Activated naive CD8-positive, alpha-beta T cell treated with anti-CD3 and anti-CD28 coated beads, Interleukin-2, amount 10 ng/mL, durations not matched to agents 7 days and 5 days (primary cell): ENCODE data around the gene BRPF3. TPM values are rescaled to one million over a fixed set of nuclear protein-coding genes. Genes with fewer than 3 reads are reported as not detected.
A peak's percentile ranks its signal among the peaks of the same experiment; 100 is the strongest.

Experiments used
- ATAC-seq: fragments of 150-1000 bp; cut with Tn5 transposase; one replicate; pipeline ENCODE4 v1.10.0; 2021; ENCODE audit warnings: low read depth, moderate library complexity
- POLR2A ChIA-PET: fragments of 350-600 bp; sonication (Branson Sonifier 250); formaldehyde crosslinking; loops from one replicate; lab custom pipeline; 2021; ENCODE audit warnings: antibody characterized with exemption; lab: Charles Lee
- DNase-seq: peaks from one replicate; pipeline ENCODE4 v3.0.0; 2021
- H3K27ac Mint-ChIP-seq: one replicate; pipeline ENCODE4 v1.8.0; 2022; ENCODE audit warnings: mild to moderate bottlenecking, mixed read lengths
- H3K27me3 Mint-ChIP-seq: one replicate; pipeline ENCODE4 v1.8.0; 2022; ENCODE audit warnings: mild to moderate bottlenecking, moderate library complexity, mixed read lengths
- H3K36me3 Mint-ChIP-seq: one replicate; pipeline ENCODE4 v1.8.0; 2021; ENCODE audit warnings: mild to moderate bottlenecking, mixed read lengths
- H3K4me1 Mint-ChIP-seq: one replicate; pipeline ENCODE4 v1.8.0; 2021; ENCODE audit warnings: mixed read lengths
- H3K4me3 Mint-ChIP-seq: one replicate; pipeline ENCODE4 v1.8.0; 2022; ENCODE audit warnings: mild to moderate bottlenecking, moderate library complexity, mixed read lengths
- H3K9me3 Mint-ChIP-seq: one replicate; pipeline ENCODE4 v1.8.0; 2021; ENCODE audit warnings: mixed read lengths
- total RNA-seq, 2 experiments: library from RNA; stranded (reverse); gene quantifications; one replicate each; pipeline ENCODE4 v1.2.3, GENCODE V29; 2021

BRPF3 gene
- total RNA-seq, 2 experiments from 2014 or later, result 23.7 to 25.4 TPM

DNA sequence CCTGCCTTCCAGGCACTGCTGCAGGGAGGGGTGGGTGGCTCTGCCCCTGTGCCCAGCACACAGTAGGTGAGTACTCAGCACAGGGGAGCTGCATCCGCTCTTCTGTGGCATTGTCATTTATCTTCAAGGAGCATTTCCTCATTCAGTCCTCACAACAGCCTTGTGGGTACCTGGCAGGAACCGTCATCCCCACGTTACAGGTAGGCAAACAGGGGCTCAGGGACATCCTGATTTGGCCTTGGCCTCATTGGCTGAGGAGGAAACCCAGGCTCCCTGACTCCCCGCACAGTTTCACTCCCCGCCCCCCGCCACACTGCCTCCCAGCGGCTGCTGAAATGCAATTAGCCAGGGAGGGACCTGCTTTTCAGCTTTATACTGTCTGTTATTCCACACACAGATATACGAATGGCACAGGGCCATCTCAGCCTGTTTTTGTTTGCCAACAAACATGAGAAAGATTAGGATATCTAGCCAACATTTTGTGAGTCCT, 49.1 kb downstream of the BRPF3 start:
- Mint-ChIP-seq H3K36me3 (no peaks in the 10 kb centered on the region), H3K4me3 (no peak overlapping the region), H3K27ac (no peak overlapping the region), H3K4me1 (peaks cover 13% of the 10 kb centered on the region), H3K27me3 (peaks cover 10% of the 10 kb centered on the region), H3K9me3 (no peaks in the 10 kb centered on the region)
- peak; percentile 47 for ATAC-seq
- DNase-seq, result peak; percentile 49
- POLR2A ChIA-PET, result interaction anchor here (0.8 kb wide), 1 partner anchor 43 kb away, joined by 3 read pairs; no protein-coding TSS in a partner anchor

GRCh38 chr6:36246506-36247268, 50.1 kb downstream of the BRPF3 start:
- ATAC-seq (no peak), DNase-seq (no peak)
- POLR2A ChIA-PET, result no interaction called here
- H3K36me3 Mint-ChIP-seq, result no peaks in the 10 kb centered on the region
- no peaks in the 10 kb centered on the region for H3K9me3 Mint-ChIP-seq
- peaks cover 10% of the 10 kb centered on the region for H3K27me3 Mint-ChIP-seq
- no peak overlapping the region for H3K27ac Mint-ChIP-seq
- H3K4me3 Mint-ChIP-seq, result no peak overlapping the region
- peaks cover 11% of the 10 kb centered on the region for H3K4me1 Mint-ChIP-seq

- H3K27me3 Mint-ChIP-seq, result peaks cover 14% of the 10 kb centered on the region
- no peak overlapping the region for H3K4me3 Mint-ChIP-seq
- H3K27ac Mint-ChIP-seq, result no peak overlapping the region
- H3K36me3 Mint-ChIP-seq, result no peaks in the 10 kb centered on the region
- DNase-seq, result no peak
- POLR2A ChIA-PET, result no interaction called here
- no peaks in the 10 kb centered on the region for H3K9me3 Mint-ChIP-seq
- no peak for ATAC-seq
- peaks cover 4% of the 10 kb centered on the region for H3K4me1 Mint-ChIP-seq
These were observed 51.1 kb downstream of the BRPF3 start for GRCh38 chr6:36247693-36248092.

DNA sequence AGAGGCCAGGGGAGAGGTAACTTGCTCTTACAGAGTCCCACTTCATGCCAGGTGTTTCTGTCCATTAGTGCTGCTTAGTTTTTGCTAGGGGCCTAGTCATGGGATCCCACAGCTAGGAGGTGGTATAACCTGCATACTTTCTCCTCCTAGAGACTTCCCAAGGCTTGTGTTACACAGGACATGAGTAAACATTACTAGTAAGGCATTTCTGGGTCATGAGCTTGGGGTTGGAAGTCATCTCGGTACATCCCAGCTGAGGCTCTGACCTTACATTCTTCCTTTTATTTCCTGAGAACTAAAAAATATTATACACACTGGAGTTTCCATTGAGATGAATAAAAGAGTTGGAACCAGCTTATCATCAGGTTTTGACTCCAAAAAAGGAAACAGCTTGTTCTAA, 52.4 kb downstream of the BRPF3 start:
- Mint-ChIP-seq H3K27me3 (peaks cover 11% of the 10 kb centered on the region), H3K4me3 (no peak overlapping the region), H3K36me3 (no peaks in the 10 kb centered on the region), H3K4me1 (peaks cover 2% of the 10 kb centered on the region), H3K27ac (no peak overlapping the region), H3K9me3 (no peaks in the 10 kb centered on the region)
- no peak for DNase-seq
- POLR2A ChIA-PET, result no interaction called here
- ATAC-seq, result no peak

GRCh38 chr6:36249536-36249935, 53.0 kb downstream of the BRPF3 start:
- POLR2A ChIA-PET, result no interaction called here
- H3K4me1 Mint-ChIP-seq, result peaks cover 2% of the 10 kb centered on the region
- no peak overlapping the region for H3K4me3 Mint-ChIP-seq
- no peak overlapping the region for H3K27ac Mint-ChIP-seq
- no peaks in the 10 kb centered on the region for H3K9me3 Mint-ChIP-seq
- H3K27me3 Mint-ChIP-seq, result peaks cover 11% of the 10 kb centered on the region
- H3K36me3 Mint-ChIP-seq, result no peaks in the 10 kb centered on the region
- DNase-seq (no peak), ATAC-seq (no peak)

- ATAC-seq (no peak), DNase-seq (no peak)
- POLR2A ChIA-PET, result no interaction called here
- no peak overlapping the region for H3K4me3 Mint-ChIP-seq
- no peaks in the 10 kb centered on the region for H3K36me3 Mint-ChIP-seq
- no peaks in the 10 kb centered on the region for H3K9me3 Mint-ChIP-seq
- H3K27ac Mint-ChIP-seq, result no peak overlapping the region
- H3K4me1 Mint-ChIP-seq, result no peaks in the 10 kb centered on the region
- H3K27me3 Mint-ChIP-seq, result peaks cover 11% of the 10 kb centered on the region
These were observed 55.5 kb downstream of the BRPF3 start for GRCh38 chr6:36252005-36252404.

DNA sequence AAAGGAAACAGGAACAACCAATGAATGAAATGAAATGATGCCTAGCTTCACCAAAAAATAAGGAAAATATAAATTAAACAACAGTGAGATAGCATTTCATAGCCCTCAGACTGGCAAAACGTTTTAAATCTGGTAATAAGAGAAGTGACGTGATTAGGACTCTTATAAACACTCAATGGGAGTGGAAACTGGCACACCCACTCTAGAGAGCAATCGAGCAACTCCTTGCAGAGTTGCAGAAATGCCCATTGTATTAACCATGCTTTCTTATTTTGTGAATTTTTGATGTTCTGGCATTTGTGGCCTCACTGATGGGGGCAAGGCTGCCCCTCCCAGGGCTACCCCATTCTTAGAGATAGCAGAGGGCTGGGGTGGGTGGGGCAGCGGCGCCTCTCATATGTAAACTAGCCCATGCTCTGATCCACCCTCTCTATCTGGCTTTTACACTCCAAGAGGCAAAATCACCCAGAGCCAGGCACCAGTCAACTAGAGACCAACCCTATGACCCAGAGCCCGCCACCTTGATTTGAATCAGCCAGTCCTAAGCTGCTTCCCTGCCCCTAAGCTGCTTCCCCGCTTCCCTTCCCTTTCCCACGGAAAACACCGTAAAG, 67.0 kb downstream of the BRPF3 start:
- H3K9me3 Mint-ChIP-seq, result peaks cover 4% of the 10 kb centered on the region
- peaks cover 16% of the 10 kb centered on the region for H3K27me3 Mint-ChIP-seq
- DNase-seq (no peak), ATAC-seq (no peak)
- no peaks in the 10 kb centered on the region for H3K4me1 Mint-ChIP-seq
- POLR2A ChIA-PET, result no interaction called here
- H3K4me3 Mint-ChIP-seq, result no peak overlapping the region
- no peak overlapping the region for H3K27ac Mint-ChIP-seq
- no peaks in the 10 kb centered on the region for H3K36me3 Mint-ChIP-seq

GRCh38 chr6:36265744-36266143, 69.2 kb downstream of the BRPF3 start:
- no peak for DNase-seq
- Mint-ChIP-seq H3K27me3 (peaks cover 7% of the 10 kb centered on the region), H3K9me3 (peaks cover 4% of the 10 kb centered on the region), H3K27ac (no peak overlapping the region), H3K4me1 (no peaks in the 10 kb centered on the region), H3K36me3 (no peaks in the 10 kb centered on the region), H3K4me3 (no peak overlapping the region)
- no peak for ATAC-seq
- POLR2A ChIA-PET, result no interaction called here

- ATAC-seq, result no peak
- no peaks in the 10 kb centered on the region for H3K4me1 Mint-ChIP-seq
These were observed 70.5 kb downstream of the BRPF3 start for GRCh38 chr6:36266913-36267644.

DNA sequence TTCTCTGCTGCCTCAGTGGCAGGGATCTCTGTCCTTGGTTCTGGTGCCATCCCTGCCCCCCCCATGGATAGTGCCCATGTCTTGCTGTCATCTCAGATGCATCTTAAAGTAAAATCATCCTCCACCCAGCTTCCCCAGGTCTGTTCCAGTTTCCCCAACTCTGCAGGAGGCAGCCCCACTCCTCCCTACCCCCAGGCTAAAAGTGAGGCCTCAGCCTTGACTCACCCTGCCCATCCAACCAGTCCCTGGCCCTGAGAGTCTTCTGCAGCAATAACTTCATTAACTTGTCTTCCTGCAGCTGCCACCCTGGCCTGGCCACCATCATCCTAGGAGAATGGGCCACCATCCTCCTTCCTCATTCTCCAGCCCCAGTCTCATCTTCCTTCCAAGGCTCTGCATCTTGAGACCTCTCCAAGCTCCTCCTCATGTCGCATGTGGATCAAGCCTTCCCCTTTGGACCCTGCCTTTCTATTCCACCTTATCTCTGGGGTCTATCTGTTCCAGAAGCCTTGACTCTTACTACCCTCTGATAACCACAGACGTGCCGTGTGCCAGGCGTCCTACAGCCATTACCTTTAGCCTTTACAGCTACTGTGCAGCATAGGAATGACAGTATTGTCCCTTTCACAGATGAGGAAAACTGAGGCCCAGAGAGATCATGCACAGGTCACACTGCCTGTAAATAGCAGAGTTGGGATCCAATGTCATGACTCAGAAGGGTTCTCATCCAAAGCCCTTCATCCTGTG, 71.4 kb downstream of the BRPF3 start:
- no peak overlapping the region for H3K27ac Mint-ChIP-seq
- POLR2A ChIA-PET, result no interaction called here

More at GRCh38 chr6:36266913-36267644, 70.5 kb downstream of the BRPF3 start:
- Mint-ChIP-seq H3K27ac (no peak overlapping the region), H3K27me3 (peaks cover 7% of the 10 kb centered on the region), H3K36me3 (no peaks in the 10 kb centered on the region), H3K4me3 (no peak overlapping the region), H3K9me3 (peaks cover 4% of the 10 kb centered on the region)
- DNase-seq, result no peak
- POLR2A ChIA-PET, result no interaction called here

DNA sequence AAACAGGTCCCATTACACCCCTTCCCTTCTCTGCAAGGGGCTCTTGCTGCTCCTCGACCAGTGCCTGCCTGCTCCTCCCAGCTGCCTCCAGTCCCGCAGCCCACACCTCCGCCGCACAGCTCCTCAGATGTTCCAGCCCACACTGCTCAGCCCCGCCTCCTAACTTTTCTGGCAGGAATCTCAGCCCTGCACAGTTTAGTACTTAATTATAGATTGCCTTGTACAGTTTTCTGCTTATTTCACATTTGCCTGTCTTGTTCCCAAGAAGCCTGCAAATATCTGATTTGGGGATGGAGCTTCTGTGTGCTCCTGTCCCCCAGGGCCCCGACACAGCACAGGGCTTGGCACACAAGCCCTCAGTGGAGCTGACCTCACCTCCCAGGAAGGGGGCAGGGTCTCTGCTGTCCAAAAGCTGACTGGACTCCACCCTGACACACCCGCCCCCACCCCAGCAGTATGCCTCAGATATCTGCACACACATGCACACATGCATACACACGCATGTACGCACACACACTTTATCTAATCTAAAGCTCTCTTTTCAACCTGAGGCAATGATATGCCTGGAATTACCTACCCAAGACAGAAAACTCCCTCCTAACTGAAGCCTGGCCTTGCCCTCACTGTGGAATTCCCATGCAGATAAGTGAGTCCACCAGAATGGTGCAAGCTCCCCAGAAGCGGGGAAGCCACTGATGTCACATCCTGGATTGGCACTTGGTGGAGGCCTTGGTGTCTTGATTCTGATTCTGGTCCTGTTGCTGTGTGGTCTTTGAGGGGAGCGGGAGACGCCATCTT, 72.1 kb downstream of the BRPF3 start:
- H3K4me3 Mint-ChIP-seq, result no peak overlapping the region
- peaks cover 4% of the 10 kb centered on the region for H3K9me3 Mint-ChIP-seq
- H3K36me3 Mint-ChIP-seq, result no peaks in the 10 kb centered on the region
- peaks cover 10% of the 10 kb centered on the region for H3K27me3 Mint-ChIP-seq
- DNase-seq (no peak), ATAC-seq (no peak)
- POLR2A ChIA-PET, result no interaction called here
- H3K27ac Mint-ChIP-seq, result no peak overlapping the region
- no peaks in the 10 kb centered on the region for H3K4me1 Mint-ChIP-seq

More for the DNA sequence above, 71.4 kb downstream of the BRPF3 start:
- Mint-ChIP-seq H3K4me3 (no peak overlapping the region), H3K9me3 (peaks cover 4% of the 10 kb centered on the region), H3K36me3 (no peaks in the 10 kb centered on the region), H3K4me1 (no peaks in the 10 kb centered on the region), H3K27me3 (peaks cover 8% of the 10 kb centered on the region)
- ATAC-seq (no peak), DNase-seq (no peak)

DNA sequence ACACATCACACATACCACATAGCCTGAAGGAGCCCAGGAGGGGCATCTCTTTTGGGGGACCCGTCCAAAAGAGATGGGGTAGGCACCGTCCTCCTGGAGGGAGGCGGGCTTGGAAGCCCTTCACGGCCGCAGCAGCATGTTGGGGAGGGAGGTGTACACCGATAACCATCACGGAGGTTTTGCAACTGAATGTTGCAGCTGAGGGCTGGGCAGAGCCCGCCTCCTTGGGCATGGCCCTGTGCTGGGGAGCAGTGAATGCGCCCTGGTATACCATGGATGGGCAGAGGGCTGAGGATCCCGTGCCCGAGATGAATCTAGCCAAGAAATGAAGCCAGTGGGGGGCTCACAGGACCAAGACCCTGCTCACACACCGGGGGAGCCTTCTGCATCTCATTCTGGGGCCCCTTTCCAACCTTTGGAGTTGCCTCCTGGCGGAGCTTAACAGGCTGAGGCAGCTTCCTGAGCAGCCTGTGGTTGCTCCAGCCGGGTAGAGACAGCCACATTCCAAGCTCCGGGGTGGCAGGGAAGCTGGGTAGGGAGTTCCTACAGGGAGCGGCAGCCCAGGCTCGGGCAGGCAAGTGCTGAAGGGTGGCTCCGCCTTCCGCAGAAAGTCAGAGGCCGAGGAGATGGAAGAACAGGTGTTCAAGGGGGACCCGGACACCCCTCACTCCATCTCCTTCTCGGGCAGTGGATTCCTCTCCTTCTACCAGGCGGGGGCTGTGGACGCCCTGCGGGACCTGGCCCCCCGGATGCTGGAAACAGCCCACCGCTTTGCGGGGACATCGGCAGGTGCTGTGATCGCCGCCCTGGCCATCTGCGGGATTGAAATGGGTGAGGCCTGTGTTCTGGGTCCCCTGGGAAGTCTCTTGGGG, 73.5 kb downstream of the BRPF3 start, which contains the start of gene PNPLA1:
Gene PNPLA1, plus strand, starts transcription at position 227 of the 872 bp plus-strand sequence. Its CDS starts 400 bp downstream, at position 627.
- ATAC-seq (no peak), DNase-seq (no peak)
- H3K9me3 Mint-ChIP-seq, result peaks cover 4% of the 10 kb centered on the region
- no peaks in the 10 kb centered on the region for H3K36me3 Mint-ChIP-seq
- no peaks in the 10 kb centered on the region for H3K4me1 Mint-ChIP-seq
- no peak within 1 kb of the TSS for H3K4me3 Mint-ChIP-seq
- H3K27ac Mint-ChIP-seq, result no peak within 1 kb of the TSS
- H3K27me3 Mint-ChIP-seq, result peaks cover 13% of the 10 kb centered on the region
- POLR2A ChIA-PET, result no interaction called here
